IMR-90 (cell line): ENCODE data around the gene DPM1. TPM values are rescaled to one million over a fixed set of nuclear protein-coding genes. Genes with fewer than 3 reads are reported as not detected.

Experiments
- ATAC-seq: fragments of 200-7000 bp; cut with Tn5 transposase; 2 replicates; pipeline ENCODE4 v1.9.1; 2020; ENCODE audit warnings: low read depth, mild to moderate bottlenecking, moderate library complexity
- BruUV-seq: library from RNA; stranded (reverse); fragments of 400-500 nt; replicated peaks from 2 replicates; lab custom pipeline; 2021; lab: Mats Ljungman, UMichigan
- CTCF ChIA-PET: fragments of 300-600 bp; formaldehyde crosslinking; extraction: SDS; loops from one replicate; lab custom pipeline; 2021; ENCODE audit warnings: antibody characterized with exemption; lab: Yijun Ruan, JAX
- POLR2A ChIA-PET: fragments of 300-600 bp; sonication (Branson Sonifier 250); formaldehyde crosslinking; loops from one replicate; lab custom pipeline; 2022; ENCODE audit warnings: antibody characterized with exemption; ENCODE audit not compliant: unreplicated experiment; lab: Charles Lee
- DNase-seq: peaks from one replicate; pipeline ENCODE4 v3.0.0; 2013
- H2AFZ ChIP-seq: replicated peaks from 2 replicates; pipeline ENCODE3; 2013; ENCODE audit warnings: low read length, mild to moderate bottlenecking; ENCODE audit not compliant: poor library complexity
- H2AK5ac ChIP-seq: 2 replicates; pipeline ENCODE4 v1.6.1; 2013; ENCODE audit warnings: low read depth, low read length, inconsistent platforms
- H2AK9ac ChIP-seq: replicated peaks from 2 replicates; pipeline ENCODE3; 2013; ENCODE audit warnings: mild to moderate bottlenecking, low read depth, low read length, moderate library complexity; ENCODE audit not compliant: poor library complexity
- H2BK120ac ChIP-seq: 2 replicates; pipeline ENCODE4 v1.6.1; 2013; ENCODE audit warnings: low read depth, low read length, inconsistent platforms
- H2BK15ac ChIP-seq: 3 replicates; pipeline ENCODE4 v1.6.1; 2013; ENCODE audit warnings: low read depth, low read length, inconsistent platforms
- H2BK20ac ChIP-seq: 2 replicates; pipeline ENCODE4 v1.6.1; 2013; ENCODE audit warnings: low read depth, mild to moderate bottlenecking, inconsistent platforms, low read length, moderate library complexity
- H2BK5ac ChIP-seq: 2 replicates; pipeline ENCODE4 v1.6.1; 2013; ENCODE audit warnings: mild to moderate bottlenecking, low read depth, low read length, inconsistent platforms; ENCODE audit not compliant: poor library complexity, severe bottlenecking
- H3K14ac ChIP-seq: replicated peaks from 2 replicates; pipeline ENCODE4 v1.6.1; 2013; ENCODE audit warnings: low read depth, low read length, inconsistent platforms
- H3K18ac ChIP-seq: 2 replicates; pipeline ENCODE4 v1.6.1; 2013; ENCODE audit warnings: low read depth, low read length, control low read depth
- H3K23ac ChIP-seq: 2 replicates; pipeline ENCODE4 v1.6.1; 2013; ENCODE audit warnings: low read depth, low read length, inconsistent platforms
- H3K27ac ChIP-seq: 2 replicates; pipeline ENCODE4 v1.5.1; 2013; ENCODE audit warnings: mild to moderate bottlenecking, control low read depth, low read length; ENCODE audit not compliant: insufficient read depth
- H3K27me3 ChIP-seq: 2 replicates; pipeline ENCODE4 v1.6.1; 2013; ENCODE audit warnings: low read length; ENCODE audit not compliant: control insufficient read depth, insufficient read depth
- H3K36me3 ChIP-seq: 2 replicates; pipeline ENCODE4 v1.6.1; 2013; ENCODE audit warnings: low read length, mixed read lengths; ENCODE audit not compliant: control insufficient read depth, insufficient read depth
- H3K4ac ChIP-seq: 2 replicates; pipeline ENCODE4 v1.6.1; 2013; ENCODE audit warnings: low read depth, low read length, inconsistent platforms
- H3K4me1 ChIP-seq: 2 replicates; pipeline ENCODE4 v1.6.1; 2013; ENCODE audit warnings: low read length, mixed read lengths; ENCODE audit not compliant: control insufficient read depth, insufficient read depth
- H3K4me2 ChIP-seq: 2 replicates; pipeline ENCODE4 v1.6.1; 2013; ENCODE audit warnings: low read depth, mild to moderate bottlenecking, control low read depth, low read length, moderate library complexity
- H3K4me3 ChIP-seq: 2 replicates; pipeline ENCODE4 v1.5.1; 2013; ENCODE audit warnings: low read depth, mild to moderate bottlenecking, control low read depth, low read length, moderate library complexity; ENCODE audit not compliant: insufficient read depth
- H3K56ac ChIP-seq: 2 replicates; pipeline ENCODE4 v1.6.1; 2013; ENCODE audit warnings: low read length, inconsistent platforms; ENCODE audit not compliant: insufficient read depth; ENCODE audit errors: extremely low read depth
- H3K79me1 ChIP-seq, 2 experiments: 2 replicates each; pipeline ENCODE4 v1.6.1; 2013; ENCODE audit warnings: low read length in 2 of 2, inconsistent platforms in 1 of 2, low read depth in 1 of 2
- H3K9ac ChIP-seq: 2 replicates; pipeline ENCODE4 v1.6.1; 2013; ENCODE audit warnings: low read depth, low read length, control low read depth
- H3K9me1 ChIP-seq: 2 replicates; pipeline ENCODE4 v1.6.1; 2013; ENCODE audit warnings: low read length, inconsistent platforms; ENCODE audit not compliant: insufficient read depth
- H3K9me3 ChIP-seq: 2 replicates; pipeline ENCODE4 v1.6.1; 2013; ENCODE audit warnings: low read length; ENCODE audit not compliant: control insufficient read depth, insufficient read depth
- H4K20me1 ChIP-seq: 2 replicates; pipeline ENCODE4 v1.6.1; 2013; ENCODE audit warnings: low read length, inconsistent platforms; ENCODE audit not compliant: insufficient read depth
- H4K5ac ChIP-seq: 2 replicates; pipeline ENCODE4 v1.6.1; 2013; ENCODE audit warnings: mild to moderate bottlenecking, low read depth, low read length, control low read depth
- H4K8ac ChIP-seq, 2 experiments: 2 replicates each; pipeline ENCODE4 v1.6.1; 2013; ENCODE audit warnings: low read depth in 2 of 2, low read length in 2 of 2, control low read depth in 1 of 2, inconsistent platforms in 1 of 2
- H4K91ac ChIP-seq: 2 replicates; pipeline ENCODE4 v1.6.1; 2013; ENCODE audit warnings: low read depth, low read length, inconsistent platforms; ENCODE audit not compliant: insufficient read depth
- CEBPB ChIP-seq: IDR thresholded peaks from 2 replicates; pipeline ENCODE4 v1.6.1; 2012; ENCODE audit warnings: low read depth, low read length, improper control_type of control experiment
- CHD1 ChIP-seq: IDR thresholded peaks from 2 replicates; pipeline ENCODE4 v1.6.1; 2012; ENCODE audit warnings: low read depth, low read length, improper control_type of control experiment
- FOS ChIP-seq: fragments of 150-350 bp; IDR thresholded peaks from 2 replicates; pipeline ENCODE4 v1.6.1; 2016; ENCODE audit warnings: low read depth, low read length
- MAZ ChIP-seq: IDR thresholded peaks from 2 replicates; pipeline ENCODE4 v1.6.1; 2012; ENCODE audit warnings: low read depth, mild to moderate bottlenecking, low read length, improper control_type of control experiment, moderate library complexity, borderline replicate concordance
- WGBS, 2 experiments: methylation state at CpG; one replicate each; pipeline versions ENCODE4 v1.1.5 to v1.1.7; 2013; ENCODE audit warnings: missing lambda C conversion rate in 2 of 2; ENCODE audit not compliant: insufficient read length in 1 of 2; ENCODE audit errors: extremely low coverage in 2 of 2; 5-methylcytosine and 5-hydroxymethylcytosine counted together
- dilution Hi-C: fragments of 300-500 bp; cut with HindIII; formaldehyde crosslinking; loops from one replicate; pipeline ENCODE4 v1.14.3; 2018; ENCODE audit warnings: low sequenced_read_pairs; ENCODE audit not compliant: unreplicated experiment
- in situ Hi-C: fragments of 300-500 bp; cut with MboI; formaldehyde crosslinking; loops from 3 replicates; pipeline ENCODE4 v1.14.3; 2019; ENCODE audit warnings: low sequenced_read_pairs, inconsistent platforms, mixed read lengths
- intact Hi-C: fragments of 100-400 bp; cut with micrococcal nuclease; formaldehyde crosslinking; loops from 2 replicates; pipeline ENCODE4 v1.10.0; 2022
- polyA plus RNA-seq, 3 experiments: library from polyadenylated mRNA; depleted of rRNA; stranded (reverse); fragments of >200 nt; gene quantifications; 2 replicates each; pipeline ENCODE4 v1.2.3, GENCODE V29; 2012; ENCODE audit warnings: low replicate concordance in 1 of 3
- total RNA-seq: library from RNA; depleted of rRNA; stranded (reverse); fragments of >200 nt; gene quantifications from 2 replicates; pipeline ENCODE4 v1.2.3, GENCODE V29; 2012
- TF ChIP-seq, protein P1 (sequence below): conservative IDR thresholded peaks from 2 replicates; pipeline ENCODE4 v1.5.1; 2012; ENCODE audit warnings: mild to moderate bottlenecking, low read depth, low read length, improper control_type of control experiment

Gene DPM1
- total and polyA plus RNA-seq, 2 of the 4 experiments (the other 2 are of a cell fraction) = 59.1 to 89.1 TPM

DNA sequence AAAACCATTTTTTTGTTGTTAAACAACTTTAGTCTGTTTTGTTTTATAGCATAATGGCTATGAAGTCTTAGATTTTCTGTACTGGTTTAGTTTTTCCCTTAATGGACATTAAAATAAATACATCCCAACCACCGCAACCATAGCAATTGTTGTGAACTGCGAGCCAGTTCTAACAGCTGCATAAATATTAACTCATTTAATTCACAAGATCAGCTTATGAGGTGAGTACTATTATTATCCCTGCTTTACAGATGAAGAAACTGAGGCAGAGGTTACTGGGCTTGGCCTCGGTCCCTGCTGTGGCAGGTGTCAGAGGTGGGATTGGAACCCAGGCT is 23.3 kb upstream of the DPM1 start:
- CTCF ChIA-PET = interaction anchor here (0.6 to 2.3 kb wide), 9 partner anchors 11 to 385 kb away, joined by 3 to 5 read pairs (median 3); partner anchors contain the start of genes BCAS4, DPM1 and MOCS3
- in situ Hi-C loops = loop anchor here (10.0 to 25.0 kb wide), 3 partner anchors 613 to 1106 kb away; partner anchors contain the start of gene ATP9A

More for the DNA sequence above, 23.3 kb upstream of the DPM1 start:
- Histone ChIP-seq H4K8ac (no peak overlapping the region), H3K18ac (no peak overlapping the region), H3K4ac (no peak overlapping the region), H4K20me1 (peaks cover 3% of the 10 kb centered on the region; the same call in 1 of the 2 replicates), H3K27ac (no peak overlapping the region), H3K14ac (no peak overlapping the region), H3K27me3 (no peaks in the 10 kb centered on the region), H3K4me3 (no peak overlapping the region), H3K56ac (no peak overlapping the region), H2AFZ (no peak overlapping the region), H3K9me3 (no peaks in the 10 kb centered on the region), H3K36me3 (no peaks in the 10 kb centered on the region), H3K9me1 (peaks cover 19% of the 10 kb centered on the region), H3K9ac (no peak overlapping the region), H2AK9ac (no peak overlapping the region), H4K5ac (no peak overlapping the region), H2BK15ac (0 out of 3 replicates have a peak overlapping the region, but pooled peaks have one; percentile 11), H2AK5ac (peak overlapping the region; percentile 59; the same call in 1 of the 2 replicates), H4K91ac (no peak overlapping the region; the same call in 1 of the 2 replicates), H3K4me2 (no peak overlapping the region), H3K4me1 (peaks cover 24% of the 10 kb centered on the region), H2BK20ac (no peak overlapping the region), H3K79me1 (peaks cover 0 to 15% of the 10 kb centered on the region in 2 experiments; a peak in 1 of 4 replicates), H2BK120ac (no peak overlapping the region), H3K23ac (no peak overlapping the region), H2BK5ac (no peak overlapping the region)
- TF ChIP-seq MAZ = no peak
- TF ChIP-seq, protein P1, sequence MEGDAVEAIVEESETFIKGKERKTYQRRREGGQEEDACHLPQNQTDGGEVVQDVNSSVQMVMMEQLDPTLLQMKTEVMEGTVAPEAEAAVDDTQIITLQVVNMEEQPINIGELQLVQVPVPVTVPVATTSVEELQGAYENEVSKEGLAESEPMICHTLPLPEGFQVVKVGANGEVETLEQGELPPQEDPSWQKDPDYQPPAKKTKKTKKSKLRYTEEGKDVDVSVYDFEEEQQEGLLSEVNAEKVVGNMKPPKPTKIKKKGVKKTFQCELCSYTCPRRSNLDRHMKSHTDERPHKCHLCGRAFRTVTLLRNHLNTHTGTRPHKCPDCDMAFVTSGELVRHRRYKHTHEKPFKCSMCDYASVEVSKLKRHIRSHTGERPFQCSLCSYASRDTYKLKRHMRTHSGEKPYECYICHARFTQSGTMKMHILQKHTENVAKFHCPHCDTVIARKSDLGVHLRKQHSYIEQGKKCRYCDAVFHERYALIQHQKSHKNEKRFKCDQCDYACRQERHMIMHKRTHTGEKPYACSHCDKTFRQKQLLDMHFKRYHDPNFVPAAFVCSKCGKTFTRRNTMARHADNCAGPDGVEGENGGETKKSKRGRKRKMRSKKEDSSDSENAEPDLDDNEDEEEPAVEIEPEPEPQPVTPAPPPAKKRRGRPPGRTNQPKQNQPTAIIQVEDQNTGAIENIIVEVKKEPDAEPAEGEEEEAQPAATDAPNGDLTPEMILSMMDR = no peak
- no peak for TF ChIP-seq CEBPB
- TF ChIP-seq CHD1 = no peak
- TF ChIP-seq FOS = no peak
- dilution Hi-C loops = no loop called here
- DNase-seq = no peak
- ATAC-seq = no peak
- no CpG with 5 or more reads among the region's 3 CpGs for WGBS, 2 experiments
- intact Hi-C loops = loop anchor here (1.0 to 5.0 kb wide), 3 partner anchors 23 to 631 kb away; partner anchors contain the start of genes DPM1 and MOCS3
- BruUV-seq = no TSS peak
- POLR2A ChIA-PET = no interaction called here
